K562 (cell line): ENCODE results near the gene ANO9. TPM values are rescaled to one million over a fixed set of nuclear protein-coding genes. Genes with fewer than 3 reads are reported as not detected.
A peak's percentile ranks its signal among the peaks of the same experiment; 100 is the strongest.

Experiments
- ATAC-seq: fragments of 200-7000 bp; cut with Tn5 transposase; 3 replicates; pipeline ENCODE4 v1.9.1; 2020; ENCODE audit warnings: moderate library complexity
- BruUV-seq: library from RNA; stranded (reverse); fragments of 400-500 nt; replicated peaks from 2 replicates; lab custom pipeline; 2021; lab: Mats Ljungman, UMichigan
- CTCF ChIA-PET: fragments of 300-600 bp; formaldehyde crosslinking; extraction: SDS; loops from one replicate; lab custom pipeline; 2021; ENCODE audit warnings: low intra/inter-chr PET ratio; lab: Yijun Ruan, JAX
- POLR2A ChIA-PET: fragments of 300-600, 350-650 bp; sonication (Branson Sonifier 250); formaldehyde crosslinking; extraction: SDS; loops from one replicate; lab custom pipeline; 2021; ENCODE audit warnings: antibody characterized with exemption, inconsistent platforms; lab: Yijun Ruan, JAX
- DNase-seq, 4 experiments: peaks; one replicate each; pipeline versions ENCODE4 v3.0.0 to v3.0.0-alpha.2; 2011 to 2018; ENCODE audit warnings: low spot score in 3 of 4, mixed read lengths in 3 of 4; ENCODE audit errors: extremely low read depth in 1 of 4
- FAIRE-seq: peaks from 2 replicates; lab custom pipeline; 2011; peaks lifted over from hg19 to GRCh38; lab: Jason Lieb, UNC
- H2AFZ ChIP-seq: 2 replicates; pipeline ENCODE4 v1.6.0; 2011; ENCODE audit warnings: low read depth, low read length, control low read depth, inconsistent platforms
- H3K27ac ChIP-seq: fragments of 200-600 bp; 3 replicates; pipeline ENCODE4 v1.8.0; 2011; ENCODE audit warnings: low read depth, mild to moderate bottlenecking, control low read depth, inconsistent platforms, low read length, moderate library complexity, mixed read lengths; ENCODE audit errors: extremely low read depth
- H3K27me3 ChIP-seq, 2 experiments: fragments of 300-600 bp in 1 of 2; 2 replicates in 1 of 2; 3 replicates in 1 of 2; pipeline versions ENCODE4 v1.6.0 to v1.8.0; 2011; ENCODE audit warnings: inconsistent platforms in 2 of 2, low read length in 2 of 2, mild to moderate bottlenecking in 1 of 2, mixed read lengths in 1 of 2, moderate library complexity in 1 of 2; ENCODE audit not compliant: control insufficient read depth in 2 of 2, insufficient read depth in 2 of 2
- H3K36me3 ChIP-seq: fragments of 300-600 bp; 3 replicates; pipeline ENCODE4 v1.8.0; 2011; ENCODE audit warnings: mild to moderate bottlenecking, low read length, inconsistent platforms; ENCODE audit not compliant: control insufficient read depth, insufficient read depth
- H3K4me1 ChIP-seq, 2 experiments: fragments of 200-600 bp in 1 of 2; replicated peaks in 1 of 2; 2 replicates in 1 of 2; 3 replicates in 1 of 2; pipeline versions ENCODE4 v1.5.1 to v1.8.0; 2011; ENCODE audit warnings: inconsistent platforms in 2 of 2, low read length in 2 of 2, mild to moderate bottlenecking in 1 of 2, mixed read lengths in 1 of 2, moderate library complexity in 1 of 2; ENCODE audit not compliant: control insufficient read depth in 2 of 2, insufficient read depth in 2 of 2
- H3K4me2 ChIP-seq: 2 replicates; pipeline ENCODE4 v1.6.1; 2011; ENCODE audit warnings: low read length, control low read depth, inconsistent platforms, mixed read lengths; ENCODE audit not compliant: insufficient read depth
- H3K4me3 ChIP-seq: fragments of 200-600 bp; sonication (generic), shearing (Covaris generic); 2 replicates; pipeline ENCODE4 v1.5.1; 2016; ENCODE audit warnings: control low read depth, inconsistent platforms
- H3K79me2 ChIP-seq: fragments of 200-600 bp; 3 replicates; pipeline ENCODE4 v1.8.0; 2011; ENCODE audit warnings: low read length, inconsistent platforms; ENCODE audit not compliant: control insufficient read depth, insufficient read depth
- H3K9ac ChIP-seq, 2 experiments: 2 replicates each; pipeline versions ENCODE4 v1.6.0 to v1.6.1; 2011; ENCODE audit warnings: low read depth in 2 of 2, low read length in 2 of 2, control low read depth in 1 of 2, inconsistent platforms in 1 of 2, mild to moderate bottlenecking in 1 of 2, mixed read lengths in 1 of 2; ENCODE audit not compliant: insufficient read depth in 1 of 2
- H3K9me1 ChIP-seq: one replicate; pipeline ENCODE4 v1.6.0; 2011; ENCODE audit warnings: inconsistent platforms, mild to moderate bottlenecking, low read length, moderate library complexity; ENCODE audit not compliant: control insufficient read depth, insufficient read depth
- H3K9me3 ChIP-seq: replicated peaks from 2 replicates; pipeline ENCODE4 v1.5.1; 2011; ENCODE audit warnings: low read depth, low read length, inconsistent platforms; ENCODE audit not compliant: control insufficient read depth, insufficient read depth
- H4K20me1 ChIP-seq: replicated peaks from 2 replicates; pipeline ENCODE4 v1.6.1; 2011; ENCODE audit warnings: low read length, inconsistent platforms, mixed read lengths; ENCODE audit not compliant: control insufficient read depth, insufficient read depth
- ATF1 ChIP-seq, 2 experiments: fragments of 450-650 bp in 1 of 2; IDR thresholded peaks; 2 replicates each; pipeline ENCODE4 v1.6.1; 2016; ENCODE audit warnings: missing compliant biosample characterization in 1 of 2, missing genetic modification characterization in 1 of 2
- CREB1 ChIP-seq, 2 experiments: sonication (generic) in 1 of 2; formaldehyde crosslinking in 1 of 2; IDR thresholded peaks; 2 replicates each; pipeline versions ENCODE4 v1.6.1 to v1.8.0; 2012 to 2022; ENCODE audit warnings: inconsistent platforms in 1 of 2, mild to moderate bottlenecking in 1 of 2, missing genetic modification reagents in 1 of 2, moderate library complexity in 1 of 2
- HMGN3 ChIP-seq: IDR thresholded peaks from 2 replicates; pipeline ENCODE4 v1.6.1; 2011; ENCODE audit warnings: borderline replicate concordance, low read depth, mild to moderate bottlenecking, mixed read lengths, low read length; ENCODE audit not compliant: insufficient read length; ENCODE audit errors: extremely low read depth
- MED1 ChIP-seq: sonication (generic); formaldehyde crosslinking; IDR thresholded peaks from 2 replicates; pipeline ENCODE4 v1.8.1; 2023; ENCODE audit warnings: missing genetic modification reagents, borderline replicate concordance
- POLR2G ChIP-seq: fragments of 200-400 bp; formaldehyde crosslinking; IDR thresholded peaks from 2 replicates; pipeline ENCODE4 v1.6.1; 2017; ENCODE audit warnings: low read depth, mild to moderate bottlenecking, antibody characterized with exemption, low read length, moderate library complexity
- RBFOX2 ChIP-seq: fragments of 200-400 bp; formaldehyde crosslinking; IDR thresholded peaks from 2 replicates; pipeline ENCODE4 v1.6.1; 2017; ENCODE audit warnings: low read depth, mild to moderate bottlenecking, low read length, moderate library complexity
- YY1 ChIP-seq, 3 experiments: IDR thresholded peaks; 2 replicates each; pipeline ENCODE4 v1.6.1; 2011; ENCODE audit warnings: low read length in 2 of 3, mild to moderate bottlenecking in 2 of 3, moderate library complexity in 2 of 3, borderline replicate concordance in 1 of 3, control low read depth in 1 of 3, low read depth in 1 of 3; ENCODE audit not compliant: insufficient read depth in 3 of 3, insufficient replicate concordance in 2 of 3, control insufficient read depth in 1 of 3, insufficient read length in 1 of 3; ENCODE audit errors: extremely low read depth in 1 of 3
- ZBTB7A ChIP-seq: IDR thresholded peaks from 2 replicates; pipeline ENCODE4 v1.6.1; 2011; ENCODE audit warnings: low read depth, mild to moderate bottlenecking, low read length, moderate library complexity, borderline replicate concordance; ENCODE audit not compliant: control insufficient read depth
- ZFX ChIP-seq: sonication (generic); formaldehyde crosslinking; IDR thresholded peaks from 2 replicates; pipeline ENCODE4 v1.8.0; 2022; ENCODE audit warnings: mild to moderate bottlenecking, missing genetic modification reagents, moderate library complexity
- WGBS: fragments of 100-300 bp; shearing (Covaris generic); methylation state at CpG from one replicate; pipeline ENCODE4 v1.1.6; 2016; ENCODE audit warnings: low coverage, mixed read lengths; ENCODE audit not compliant: insufficient coverage; ENCODE audit errors: missing lambda C conversion rate; 5-methylcytosine and 5-hydroxymethylcytosine counted together
- in situ Hi-C: fragments of 300-500 bp; cut with MboI; formaldehyde crosslinking; loops from 4 replicates; pipeline ENCODE4 v1.15.0; 2018; ENCODE audit warnings: inconsistent platforms, mixed read lengths
- intact Hi-C: fragments of 100-400 bp; cut with micrococcal nuclease; formaldehyde crosslinking; loops from 2 replicates; pipeline ENCODE4 v1.14.2; 2022
- polyA plus RNA-seq, 8 experiments: library from polyadenylated mRNA; depleted of rRNA in 4 of 8; stranded (reverse) in 5 of 8; unstranded in 3 of 8; fragments of >200 nt; fragmentation: Nextera tagmentation in 2 of 8; fragmentation: Illumina TruSeq in 1 of 8; extraction: Ambion mirVana in 2 of 8; extraction: Trizol in 1 of 8; gene quantifications; 2 replicates each; pipeline versions ENCODE4 v1.2.1 to v1.2.3, GENCODE V29; 2011 to 2014; ENCODE audit warnings: inconsistent platforms in 1 of 8, missing spikeins in 1 of 8
- total RNA-seq, 7 experiments: library from RNA; depleted of rRNA in 6 of 7; stranded (reverse); fragments of >200 nt in 6 of 7; fragmentation: Illumina TruSeq in 2 of 7; extraction: Trizol in 2 of 7; gene quantifications; 2 replicates each; pipeline versions ENCODE4 v1.2.1 to v1.2.3, GENCODE V29; 2011 to 2021; ENCODE audit warnings: low replicate concordance in 1 of 7
- TF ChIP-seq, protein P1 (sequence below): fragments of 200-400 bp; formaldehyde crosslinking; IDR thresholded peaks from 2 replicates; pipeline ENCODE4 v1.6.1; 2017; ENCODE audit warnings: mild to moderate bottlenecking, low read depth, low read length, moderate library complexity

The ANO9 gene
- total and polyA plus RNA-seq, 9 of the 15 experiments (the other 6 are each of a cell fraction or from before 2014, with no cell fraction given), result 0.20 to 14.5 (median 4.5) TPM

DNA sequence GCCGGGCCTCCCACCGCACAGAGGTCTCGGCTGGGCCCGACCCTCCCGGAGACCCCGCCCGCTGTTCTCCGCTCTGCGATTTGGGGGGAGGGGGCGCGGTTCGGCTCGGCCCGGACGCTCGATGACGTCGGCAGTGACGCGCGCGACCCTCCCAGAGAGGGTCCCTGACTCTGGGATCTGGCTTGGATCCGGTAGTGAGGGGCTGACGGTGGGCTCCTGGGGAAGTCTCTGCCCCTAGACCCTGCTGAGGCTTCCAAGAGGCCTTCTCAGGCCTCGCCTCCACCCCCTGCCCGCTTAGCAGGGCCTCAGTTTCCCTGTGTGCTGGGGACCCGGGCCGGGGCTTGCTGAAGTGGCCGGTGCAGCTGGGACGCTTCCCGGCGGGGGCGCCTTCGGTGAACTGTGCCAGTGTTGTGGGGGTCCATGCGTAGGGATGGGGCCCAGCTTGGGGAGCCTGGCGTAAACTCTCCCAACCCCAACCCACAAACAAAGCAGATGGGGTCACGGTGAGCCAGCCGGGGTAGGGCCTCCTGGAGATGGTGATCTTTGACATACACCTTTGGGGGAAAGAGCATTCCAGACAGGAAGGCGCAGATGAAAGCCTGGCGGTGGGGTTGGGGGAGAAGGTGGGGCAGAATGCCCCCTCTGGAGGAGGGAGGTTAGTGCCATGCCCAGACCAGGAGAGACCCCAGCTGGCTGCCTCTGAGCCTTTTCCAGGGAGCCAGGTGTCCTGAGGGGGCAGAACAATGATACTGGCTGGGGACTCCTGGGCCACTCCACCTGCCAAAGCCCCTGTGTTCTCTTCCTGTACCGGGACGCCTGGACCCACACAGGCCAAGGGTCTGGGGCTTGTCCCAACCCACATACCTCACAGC lies 71.5 kb downstream of the ANO9 start:
- Histone ChIP-seq H3K9me1 (no peaks in the 10 kb centered on the region), H3K9ac (peak overlapping the region; percentile 46 to 80; a peak in 3 of 4 replicates), H2AFZ (no peak overlapping the region), H3K4me2 (peak overlapping the region; percentile 65), H3K4me1 (peaks cover 10 to 50% of the 10 kb centered on the region in 2 experiments), H3K27ac (no peak overlapping the region), H3K9me3 (peaks cover 5% of the 10 kb centered on the region), H4K20me1 (no peaks in the 10 kb centered on the region), H3K27me3 (no peaks in the 10 kb centered on the region; a peak in 1 of 5 replicates), H3K4me3 (peak overlapping the region; percentile 37), H3K79me2 (peaks cover 10% of the 10 kb centered on the region), H3K36me3 (peaks cover 23% of the 10 kb centered on the region; the same call in 2 of the 3 replicates)
- POLR2A ChIA-PET, result interaction anchor here (0.6 to 1.6 kb wide), 5 partner anchors 8 to 163 kb away, joined by 3 to 7 read pairs (median 3); partner anchors contain the start of genes BET1L and RIC8A
- intact Hi-C loops, result no loop called here
- in situ Hi-C loops, result no loop called here
- ATAC-seq (no peak), FAIRE-seq (no peak), DNase-seq (peak in 2 of 4 experiments; percentile 59 to 60)
- whole genome bisulfite sequencing, result 54% methylated on average over 20 of the region's 42 CpGs
- no peak for TF ChIP-seq ATF1 (CRISPR knock-in tag; IDR thresholded peaks at IDR 0.05)
- TF ChIP-seq ATF1 (tag; IDR thresholded peaks at IDR 0.05), result peak; percentile 78
- TF ChIP-seq HMGN3, result peak; percentile 30
- TF ChIP-seq YY1 (IDR thresholded peaks at IDR 0.05; ENCODE audit: borderline replicate concordance in 1 of 3, control insufficient read depth in 1 of 3, extremely low read depth in 1 of 3, insufficient read depth in 3 of 3, insufficient read length in 1 of 3, insufficient replicate concordance in 2 of 3, low read depth in 1 of 3, low read length in 2 of 3), result no peak
- TF ChIP-seq RBFOX2, result peak; percentile 44; the same call in 1 of the 2 replicates
- TF ChIP-seq, protein P1, sequence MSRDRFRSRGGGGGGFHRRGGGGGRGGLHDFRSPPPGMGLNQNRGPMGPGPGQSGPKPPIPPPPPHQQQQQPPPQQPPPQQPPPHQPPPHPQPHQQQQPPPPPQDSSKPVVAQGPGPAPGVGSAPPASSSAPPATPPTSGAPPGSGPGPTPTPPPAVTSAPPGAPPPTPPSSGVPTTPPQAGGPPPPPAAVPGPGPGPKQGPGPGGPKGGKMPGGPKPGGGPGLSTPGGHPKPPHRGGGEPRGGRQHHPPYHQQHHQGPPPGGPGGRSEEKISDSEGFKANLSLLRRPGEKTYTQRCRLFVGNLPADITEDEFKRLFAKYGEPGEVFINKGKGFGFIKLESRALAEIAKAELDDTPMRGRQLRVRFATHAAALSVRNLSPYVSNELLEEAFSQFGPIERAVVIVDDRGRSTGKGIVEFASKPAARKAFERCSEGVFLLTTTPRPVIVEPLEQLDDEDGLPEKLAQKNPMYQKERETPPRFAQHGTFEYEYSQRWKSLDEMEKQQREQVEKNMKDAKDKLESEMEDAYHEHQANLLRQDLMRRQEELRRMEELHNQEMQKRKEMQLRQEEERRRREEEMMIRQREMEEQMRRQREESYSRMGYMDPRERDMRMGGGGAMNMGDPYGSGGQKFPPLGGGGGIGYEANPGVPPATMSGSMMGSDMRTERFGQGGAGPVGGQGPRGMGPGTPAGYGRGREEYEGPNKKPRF, result no peak
- 0 out of 2 replicates have a peak, but pooled peaks have one; percentile 30 for TF ChIP-seq POLR2G
- TF ChIP-seq CREB1 (IDR thresholded peaks at IDR 0.05), result no peak
- 0 out of 2 replicates have a peak, but pooled peaks have one; percentile 32 for TF ChIP-seq CREB1 (CRISPR knock-in tag; IDR thresholded peaks at IDR 0.05)
- TF ChIP-seq MED1, result no peak
- peak; percentile 20; the same call in 1 of the 2 replicates for TF ChIP-seq ZFX (CRISPR knock-in tag)
- peak; percentile 79; the same call in 1 of the 2 replicates for TF ChIP-seq ZBTB7A
- TF ChIP-seq, all 486 proteins: peak for 7
- CTCF ChIA-PET, result no interaction called here
- TSS peak; percentile 67 for BruUV-seq
